GM23338 (cell line): ENCODE results near the gene SOX12. TPM values are rescaled to one million over a fixed set of nuclear protein-coding genes. Genes with fewer than 3 reads are reported as not detected.

Experiments
- ATAC-seq: fragments of 200-7000 bp; cut with Tn5 transposase; 3 replicates; pipeline ENCODE4 v1.9.1; 2020
- DNase-seq: peaks from one replicate; pipeline ENCODE4 v3.0.0-alpha.2; 2015; ENCODE audit warnings: low spot score
- H2AFZ ChIP-seq: fragments of 200-600 bp; sonication (generic); 2 replicates; pipeline ENCODE4 v1.8.0; 2016; ENCODE audit warnings: antibody characterized with exemption, mild to moderate bottlenecking, moderate library complexity
- H3F3A ChIP-seq: fragments of 200-600 bp; sonication (generic); replicated peaks from 2 replicates; pipeline ENCODE4 v1.8.0; 2017; ENCODE audit warnings: antibody characterized with exemption, mixed run types, low read depth
- H3K27ac ChIP-seq: fragments of 200-600 bp; sonication (generic); 2 replicates; pipeline ENCODE4 v1.6.1; 2016; ENCODE audit warnings: low read depth
- H3K27me3 ChIP-seq: fragments of 200-600 bp; sonication (generic); 2 replicates; pipeline ENCODE4 v1.8.0; 2016; ENCODE audit warnings: mild to moderate bottlenecking, mixed run types, moderate library complexity; ENCODE audit not compliant: insufficient read depth
- H3K36me3 ChIP-seq: fragments of 200-600 bp; sonication (generic); 2 replicates; pipeline ENCODE4 v1.8.0; 2016; ENCODE audit warnings: mild to moderate bottlenecking; ENCODE audit not compliant: insufficient read depth
- H3K4me1 ChIP-seq: fragments of 200-600 bp; sonication (generic); 2 replicates; pipeline ENCODE4 v1.8.0; 2016; ENCODE audit warnings: mild to moderate bottlenecking, moderate library complexity; ENCODE audit not compliant: insufficient read depth
- H3K4me2 ChIP-seq: fragments of 200-600 bp; sonication (generic); 2 replicates; pipeline ENCODE4 v1.7.1; 2017; ENCODE audit warnings: mixed run types
- H3K4me3 ChIP-seq: fragments of 200-600 bp; sonication (generic); 2 replicates; pipeline ENCODE4 v1.6.1; 2016; ENCODE audit warnings: mixed run types
- H3K79me2 ChIP-seq: fragments of 200-600 bp; sonication (generic); replicated peaks from 2 replicates; pipeline ENCODE4 v1.8.0; 2017; ENCODE audit warnings: mild to moderate bottlenecking; ENCODE audit not compliant: insufficient read depth
- H3K9me2 ChIP-seq: fragments of 200-600 bp; sonication (generic); 2 replicates; pipeline ENCODE4 v1.8.0; 2017; ENCODE audit not compliant: insufficient read depth
- H4K20me1 ChIP-seq: fragments of 200-600 bp; sonication (generic); replicated peaks from 2 replicates; pipeline ENCODE4 v1.8.0; 2017; ENCODE audit warnings: mild to moderate bottlenecking; ENCODE audit not compliant: insufficient read depth
- H3K27ac Mint-ChIP-seq: 2 replicates; pipeline ENCODE4 v1.8.0; 2020; ENCODE audit warnings: inconsistent platforms, mild to moderate bottlenecking, moderate library complexity, mixed read lengths
- H3K27me3 Mint-ChIP-seq: 3 replicates; pipeline ENCODE4 v1.8.0; 2022; ENCODE audit warnings: low read depth, mild to moderate bottlenecking, moderate library complexity, mixed read lengths, inconsistent platforms; ENCODE audit not compliant: insufficient read depth, poor library complexity
- H3K36me3 Mint-ChIP-seq: 3 replicates; pipeline ENCODE4 v1.8.0; 2021; ENCODE audit warnings: low read depth, mild to moderate bottlenecking, inconsistent platforms, moderate library complexity, mixed read lengths
- H3K4me1 Mint-ChIP-seq: 3 replicates; pipeline ENCODE4 v1.8.0; 2020; ENCODE audit warnings: mild to moderate bottlenecking, inconsistent platforms, mixed read lengths
- H3K4me3 Mint-ChIP-seq: 3 replicates; pipeline ENCODE4 v1.8.0; 2021; ENCODE audit warnings: moderate library complexity, mild to moderate bottlenecking, inconsistent platforms, mixed read lengths
- H3K9me3 Mint-ChIP-seq: 3 replicates; pipeline ENCODE4 v1.8.0; 2020; ENCODE audit warnings: moderate library complexity, mild to moderate bottlenecking, inconsistent platforms, mixed read lengths
- CREB1 ChIP-seq: fragments of 250-450 bp; sonication (Bioruptor Pico); IDR thresholded peaks from 2 replicates; pipeline ENCODE4 v1.5.0; 2020; ENCODE audit warnings: low read depth, mild to moderate bottlenecking, moderate library complexity
- EZH2 ChIP-seq: fragments of 200-600 bp; sonication (generic); IDR thresholded peaks from one replicate; pipeline ENCODE4 v1.8.0; 2017; ENCODE audit warnings: antibody characterized with exemption, mild to moderate bottlenecking, low read depth; ENCODE audit not compliant: unreplicated experiment
- EZH2phosphoT487 ChIP-seq: fragments of 200-600 bp; sonication (generic); IDR thresholded peaks from one replicate; pipeline ENCODE4 v1.8.1; 2018; ENCODE audit warnings: antibody characterized with exemption; ENCODE audit not compliant: unreplicated experiment
- JUNB ChIP-seq: IDR thresholded peaks from one replicate; pipeline ENCODE4 v1.6.1; 2016; ENCODE audit warnings: antibody characterized with exemption; ENCODE audit not compliant: unreplicated experiment
- NANOG ChIP-seq: IDR thresholded peaks from 2 replicates; pipeline ENCODE4 v1.6.1; 2016; ENCODE audit warnings: antibody characterized with exemption, borderline replicate concordance
- POLR2AphosphoS5 ChIP-seq: IDR thresholded peaks from 2 replicates; pipeline ENCODE4 v1.6.1; 2016; ENCODE audit warnings: antibody characterized with exemption, low read depth
- ZNF114 ChIP-seq: fragments of 250-450 bp; sonication (Bioruptor Pico); IDR thresholded peaks from 2 replicates; pipeline ENCODE4 v1.5.0; 2020; ENCODE audit warnings: mild to moderate bottlenecking, moderate library complexity
- long read RNA-seq: library from polyadenylated mRNA; unstranded; transcript quantifications from one replicate; pipeline ENCODE4 v2.0.0, GENCODE V29; 2020; ENCODE audit not compliant: unreplicated experiment
- polyA plus RNA-seq: library from polyadenylated mRNA; unstranded; fragments of >200 nt; fragmentation: Nextera tagmentation; extraction: Ambion mirVana; gene quantifications from 2 replicates; pipeline ENCODE4 v1.2.1, GENCODE V29; 2016
- total RNA-seq: library from RNA; depleted of rRNA; stranded (reverse); fragments of >200 nt; shearing (Covaris generic); gene quantifications from 2 replicates; pipeline ENCODE4 v1.2.3, GENCODE V29; 2014; rRNA removed
- TF ChIP-seq, protein P1 (sequence below), 2 experiments: fragments of 200-600 bp in 1 of 2; sonication (generic) in 1 of 2; conservative IDR thresholded peaks; 2 replicates each; pipeline versions ENCODE4 v1.5.1 to v1.6.1; 2016 to 2017; ENCODE audit warnings: antibody characterized with exemption in 2 of 2, low read depth in 2 of 2, mild to moderate bottlenecking in 2 of 2, moderate library complexity in 1 of 2
- TF ChIP-seq, protein P2 (sequence below): IDR thresholded peaks from 2 replicates; pipeline ENCODE4 v1.6.1; 2016; ENCODE audit warnings: antibody characterized with exemption
- TF ChIP-seq, protein P3 (sequence below): fragments of 250-450 bp; sonication (Bioruptor Pico); IDR thresholded peaks from 2 replicates; pipeline ENCODE4 v1.5.0; 2020; ENCODE audit warnings: mild to moderate bottlenecking, moderate library complexity

SOX12 gene
- total RNA-seq (29.0 and 32.0 TPM in 2 replicates), polyA plus RNA-seq (14.1 and 16.1 TPM in 2 replicates)
- long read RNA-seq, full-length matches to known transcripts, result 4 of 4 reads
- long read RNA-seq, partial matches to known transcripts, result 0 of 4 reads
- long read RNA-seq, other reads (novel, unspliced or antisense), result 0 of 4 reads

DNA sequence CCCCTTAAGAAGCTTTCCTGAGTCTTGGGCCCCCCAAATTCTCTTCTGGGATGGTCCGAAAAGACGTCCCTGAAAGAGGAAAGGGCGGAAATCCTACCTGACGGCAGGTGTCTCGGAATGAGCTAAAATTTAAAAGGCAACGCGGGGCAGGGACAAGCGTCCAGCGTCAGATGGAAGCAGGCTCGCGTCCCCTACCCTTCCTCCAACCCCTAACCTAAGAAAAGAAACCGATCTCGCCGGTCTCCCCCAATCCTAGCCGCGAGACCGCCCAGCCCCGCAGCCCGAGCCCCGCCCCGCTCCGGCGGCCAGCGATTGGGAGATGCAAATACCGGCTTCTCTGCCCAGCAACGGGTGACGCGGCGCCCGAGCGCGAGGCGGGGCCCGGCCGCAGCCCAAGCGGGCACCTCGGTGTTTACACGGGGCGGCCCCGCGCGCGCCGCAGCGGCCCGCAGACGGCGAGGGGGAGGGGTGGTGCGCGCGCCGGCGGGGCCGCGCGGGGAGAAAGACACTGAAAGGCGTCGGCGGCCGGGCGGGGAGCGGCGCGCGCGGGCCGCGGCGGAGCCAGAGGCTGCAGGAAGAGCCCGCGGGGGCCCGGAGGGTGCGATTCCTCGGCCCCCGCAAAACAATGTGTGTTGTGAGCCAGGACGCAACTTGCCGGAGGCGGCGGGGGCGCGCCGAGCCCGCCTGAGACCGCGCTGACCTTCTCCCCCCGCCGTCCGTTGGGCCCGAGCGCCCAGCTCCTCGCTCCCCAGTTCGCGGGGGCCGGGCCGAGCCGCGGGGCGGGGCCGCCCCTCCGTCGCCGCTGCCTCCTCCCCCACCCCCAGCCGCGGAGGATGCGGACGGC lies at the start of gene SOX12:
SOX12 (plus strand) TSS at position 508 of the 844 bp plus-strand sequence. CDS start 373 bp downstream, outside the sequence.
- peaks cover 4% of the 10 kb centered on the region; the same call in 1 of the 2 replicates for H3K36me3 ChIP-seq
- peak; percentile 56 for ATAC-seq
- Mint-ChIP-seq H3K36me3 (peaks cover 42% of the 10 kb centered on the region), H3K9me3 (peaks cover 4% of the 10 kb centered on the region; the same call in 2 of the 3 replicates), H3K4me3 (peak within 1 kb of the TSS; percentile 94), H3K27me3 (peaks cover 5% of the 10 kb centered on the region), H3K27ac (peak within 1 kb of the TSS; percentile 99), H3K4me1 (peaks cover 50% of the 10 kb centered on the region)
- peaks cover 47% of the 10 kb centered on the region for H3K4me1 ChIP-seq
- H3K4me2 ChIP-seq, result peak within 1 kb of the TSS; percentile 96
- TF ChIP-seq POLR2AphosphoS5, result peak; percentile 47; the same call in 1 of the 2 replicates
- peak; percentile 95 for TF ChIP-seq CREB1 (CRISPR knock-in tag)
- TF ChIP-seq, protein P1, sequence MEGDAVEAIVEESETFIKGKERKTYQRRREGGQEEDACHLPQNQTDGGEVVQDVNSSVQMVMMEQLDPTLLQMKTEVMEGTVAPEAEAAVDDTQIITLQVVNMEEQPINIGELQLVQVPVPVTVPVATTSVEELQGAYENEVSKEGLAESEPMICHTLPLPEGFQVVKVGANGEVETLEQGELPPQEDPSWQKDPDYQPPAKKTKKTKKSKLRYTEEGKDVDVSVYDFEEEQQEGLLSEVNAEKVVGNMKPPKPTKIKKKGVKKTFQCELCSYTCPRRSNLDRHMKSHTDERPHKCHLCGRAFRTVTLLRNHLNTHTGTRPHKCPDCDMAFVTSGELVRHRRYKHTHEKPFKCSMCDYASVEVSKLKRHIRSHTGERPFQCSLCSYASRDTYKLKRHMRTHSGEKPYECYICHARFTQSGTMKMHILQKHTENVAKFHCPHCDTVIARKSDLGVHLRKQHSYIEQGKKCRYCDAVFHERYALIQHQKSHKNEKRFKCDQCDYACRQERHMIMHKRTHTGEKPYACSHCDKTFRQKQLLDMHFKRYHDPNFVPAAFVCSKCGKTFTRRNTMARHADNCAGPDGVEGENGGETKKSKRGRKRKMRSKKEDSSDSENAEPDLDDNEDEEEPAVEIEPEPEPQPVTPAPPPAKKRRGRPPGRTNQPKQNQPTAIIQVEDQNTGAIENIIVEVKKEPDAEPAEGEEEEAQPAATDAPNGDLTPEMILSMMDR (conservative IDR thresholded peaks at IDR 0.05; ENCODE audit: low read depth in 2 of 2), result no peak
- H4K20me1 ChIP-seq, result peaks cover 21% of the 10 kb centered on the region
- peak; percentile 97 for DNase-seq
- H3K79me2 ChIP-seq, result peaks cover 39% of the 10 kb centered on the region
- peak within 1 kb of the TSS; percentile 91 for H3K4me3 ChIP-seq
- H3K27me3 ChIP-seq, result no peaks in the 10 kb centered on the region
- H3K9me2 ChIP-seq, result no peaks in the 10 kb centered on the region
- no peak within 1 kb of the TSS for H2AFZ ChIP-seq
- peak within 1 kb of the TSS; percentile 97 for H3K27ac ChIP-seq
- H3F3A ChIP-seq, result peaks cover 26% of the 10 kb centered on the region

DNA sequence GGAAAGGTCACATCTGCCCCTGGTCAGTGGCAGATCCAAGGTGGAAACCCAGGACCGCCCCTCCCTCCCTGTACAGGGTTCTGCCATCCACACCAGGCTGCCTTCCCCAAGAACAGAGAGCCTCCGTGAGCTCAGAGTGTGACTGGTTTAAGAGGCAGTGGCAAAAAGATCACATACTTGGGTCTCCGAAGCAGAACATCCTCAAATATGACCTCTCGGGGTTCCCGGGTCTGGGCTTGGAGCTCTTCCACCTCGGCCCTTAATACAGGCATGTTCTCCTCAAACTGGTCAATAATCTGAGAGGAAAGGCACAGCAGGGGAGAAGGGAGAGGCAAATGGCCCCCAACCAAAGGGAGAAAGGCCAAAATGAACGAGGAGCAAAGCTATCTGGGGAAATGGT lies 49.6 kb upstream of the SOX12 start:
- Histone ChIP-seq H3F3A (peaks cover 22% of the 10 kb centered on the region), H4K20me1 (peaks cover 12% of the 10 kb centered on the region), H3K4me2 (no peak overlapping the region), H3K9me2 (no peaks in the 10 kb centered on the region), H3K79me2 (no peaks in the 10 kb centered on the region), H3K36me3 (0 out of 2 replicates have a peak, but pooled peaks cover 4% of the 10 kb centered on the region), H3K27ac (no peak overlapping the region), H2AFZ (no peak overlapping the region), H3K27me3 (no peaks in the 10 kb centered on the region), H3K4me3 (no peak overlapping the region), H3K4me1 (peaks cover 6% of the 10 kb centered on the region; the same call in 1 of the 2 replicates)
- H3K9me3 Mint-ChIP-seq, result 0 out of 3 replicates have a peak, but pooled peaks cover 7% of the 10 kb centered on the region
- peaks cover 8% of the 10 kb centered on the region for H3K4me1 Mint-ChIP-seq
- peaks cover 15% of the 10 kb centered on the region for H3K27me3 Mint-ChIP-seq
- H3K27ac Mint-ChIP-seq, result no peak overlapping the region
- no peak overlapping the region for H3K4me3 Mint-ChIP-seq
- ATAC-seq (no peak), DNase-seq (no peak)
- H3K36me3 Mint-ChIP-seq, result peaks cover 50% of the 10 kb centered on the region
- TF ChIP-seq CREB1 (CRISPR knock-in tag) (no peak), ZNF114 (CRISPR knock-in tag) (no peak), NANOG (no peak), EZH2 (no peak), POLR2AphosphoS5 (no peak), EZH2phosphoT487 (no peak), JUNB (no peak)
- TF ChIP-seq, protein P2, sequence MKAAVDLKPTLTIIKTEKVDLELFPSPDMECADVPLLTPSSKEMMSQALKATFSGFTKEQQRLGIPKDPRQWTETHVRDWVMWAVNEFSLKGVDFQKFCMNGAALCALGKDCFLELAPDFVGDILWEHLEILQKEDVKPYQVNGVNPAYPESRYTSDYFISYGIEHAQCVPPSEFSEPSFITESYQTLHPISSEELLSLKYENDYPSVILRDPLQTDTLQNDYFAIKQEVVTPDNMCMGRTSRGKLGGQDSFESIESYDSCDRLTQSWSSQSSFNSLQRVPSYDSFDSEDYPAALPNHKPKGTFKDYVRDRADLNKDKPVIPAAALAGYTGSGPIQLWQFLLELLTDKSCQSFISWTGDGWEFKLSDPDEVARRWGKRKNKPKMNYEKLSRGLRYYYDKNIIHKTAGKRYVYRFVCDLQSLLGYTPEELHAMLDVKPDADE, result no peak
- TF ChIP-seq, protein P3, sequence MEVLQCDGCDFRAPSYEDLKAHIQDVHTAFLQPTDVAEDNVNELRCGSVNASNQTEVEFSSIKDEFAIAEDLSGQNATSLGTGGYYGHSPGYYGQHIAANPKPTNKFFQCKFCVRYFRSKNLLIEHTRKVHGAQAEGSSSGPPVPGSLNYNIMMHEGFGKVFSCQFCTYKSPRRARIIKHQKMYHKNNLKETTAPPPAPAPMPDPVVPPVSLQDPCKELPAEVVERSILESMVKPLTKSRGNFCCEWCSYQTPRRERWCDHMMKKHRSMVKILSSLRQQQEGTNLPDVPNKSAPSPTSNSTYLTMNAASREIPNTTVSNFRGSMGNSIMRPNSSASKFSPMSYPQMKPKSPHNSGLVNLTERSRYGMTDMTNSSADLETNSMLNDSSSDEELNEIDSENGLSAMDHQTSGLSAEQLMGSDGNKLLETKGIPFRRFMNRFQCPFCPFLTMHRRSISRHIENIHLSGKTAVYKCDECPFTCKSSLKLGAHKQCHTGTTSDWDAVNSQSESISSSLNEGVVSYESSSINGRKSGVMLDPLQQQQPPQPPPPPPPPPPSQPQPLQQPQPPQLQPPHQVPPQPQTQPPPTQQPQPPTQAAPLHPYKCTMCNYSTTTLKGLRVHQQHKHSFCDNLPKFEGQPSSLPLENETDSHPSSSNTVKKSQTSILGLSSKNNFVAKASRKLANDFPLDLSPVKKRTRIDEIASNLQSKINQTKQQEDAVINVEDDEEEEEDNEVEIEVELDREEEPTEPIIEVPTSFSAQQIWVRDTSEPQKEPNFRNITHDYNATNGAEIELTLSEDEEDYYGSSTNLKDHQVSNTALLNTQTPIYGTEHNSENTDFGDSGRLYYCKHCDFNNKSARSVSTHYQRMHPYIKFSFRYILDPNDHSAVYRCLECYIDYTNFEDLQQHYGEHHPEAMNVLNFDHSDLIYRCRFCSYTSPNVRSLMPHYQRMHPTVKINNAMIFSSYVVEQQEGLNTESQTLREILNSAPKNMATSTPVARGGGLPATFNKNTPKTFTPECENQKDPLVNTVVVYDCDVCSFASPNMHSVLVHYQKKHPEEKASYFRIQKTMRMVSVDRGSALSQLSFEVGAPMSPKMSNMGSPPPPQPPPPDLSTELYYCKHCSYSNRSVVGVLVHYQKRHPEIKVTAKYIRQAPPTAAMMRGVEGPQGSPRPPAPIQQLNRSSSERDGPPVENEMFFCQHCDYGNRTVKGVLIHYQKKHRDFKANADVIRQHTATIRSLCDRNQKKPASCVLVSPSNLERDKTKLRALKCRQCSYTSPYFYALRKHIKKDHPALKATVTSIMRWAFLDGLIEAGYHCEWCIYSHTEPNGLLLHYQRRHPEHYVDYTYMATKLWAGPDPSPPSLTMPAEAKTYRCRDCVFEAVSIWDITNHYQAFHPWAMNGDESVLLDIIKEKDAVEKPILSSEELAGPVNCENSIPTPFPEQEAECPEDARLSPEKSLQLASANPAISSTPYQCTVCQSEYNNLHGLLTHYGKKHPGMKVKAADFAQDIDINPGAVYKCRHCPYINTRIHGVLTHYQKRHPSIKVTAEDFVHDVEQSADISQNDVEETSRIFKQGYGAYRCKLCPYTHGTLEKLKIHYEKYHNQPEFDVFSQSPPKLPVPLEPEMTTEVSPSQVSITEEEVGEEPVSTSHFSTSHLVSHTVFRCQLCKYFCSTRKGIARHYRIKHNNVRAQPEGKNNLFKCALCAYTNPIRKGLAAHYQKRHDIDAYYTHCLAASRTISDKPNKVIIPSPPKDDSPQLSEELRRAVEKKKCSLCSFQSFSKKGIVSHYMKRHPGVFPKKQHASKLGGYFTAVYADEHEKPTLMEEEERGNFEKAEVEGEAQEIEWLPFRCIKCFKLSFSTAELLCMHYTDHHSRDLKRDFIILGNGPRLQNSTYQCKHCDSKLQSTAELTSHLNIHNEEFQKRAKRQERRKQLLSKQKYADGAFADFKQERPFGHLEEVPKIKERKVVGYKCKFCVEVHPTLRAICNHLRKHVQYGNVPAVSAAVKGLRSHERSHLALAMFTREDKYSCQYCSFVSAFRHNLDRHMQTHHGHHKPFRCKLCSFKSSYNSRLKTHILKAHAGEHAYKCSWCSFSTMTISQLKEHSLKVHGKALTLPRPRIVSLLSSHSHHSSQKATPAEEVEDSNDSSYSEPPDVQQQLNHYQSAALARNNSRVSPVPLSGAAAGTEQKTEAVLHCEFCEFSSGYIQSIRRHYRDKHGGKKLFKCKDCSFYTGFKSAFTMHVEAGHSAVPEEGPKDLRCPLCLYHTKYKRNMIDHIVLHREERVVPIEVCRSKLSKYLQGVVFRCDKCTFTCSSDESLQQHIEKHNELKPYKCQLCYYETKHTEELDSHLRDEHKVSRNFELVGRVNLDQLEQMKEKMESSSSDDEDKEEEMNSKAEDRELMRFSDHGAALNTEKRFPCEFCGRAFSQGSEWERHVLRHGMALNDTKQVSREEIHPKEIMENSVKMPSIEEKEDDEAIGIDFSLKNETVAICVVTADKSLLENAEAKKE (CRISPR knock-in tag), result no peak
